CD4-positive, alpha-beta T cell treated with Interleukin-1 beta for 1 hour (primary cell): ENCODE measurements around the gene MAP1S.

Source experiments
- DNase-seq, 2 donors: peaks; one replicate each; pipeline ENCODE4 v3.0.0-alpha.2; 2020 to 2022

The MAP1S gene

GRCh38 chr19:17695198-17695597 lies 24.1 kb upstream of the MAP1S start:
- no peak for DNase-seq

DNA sequence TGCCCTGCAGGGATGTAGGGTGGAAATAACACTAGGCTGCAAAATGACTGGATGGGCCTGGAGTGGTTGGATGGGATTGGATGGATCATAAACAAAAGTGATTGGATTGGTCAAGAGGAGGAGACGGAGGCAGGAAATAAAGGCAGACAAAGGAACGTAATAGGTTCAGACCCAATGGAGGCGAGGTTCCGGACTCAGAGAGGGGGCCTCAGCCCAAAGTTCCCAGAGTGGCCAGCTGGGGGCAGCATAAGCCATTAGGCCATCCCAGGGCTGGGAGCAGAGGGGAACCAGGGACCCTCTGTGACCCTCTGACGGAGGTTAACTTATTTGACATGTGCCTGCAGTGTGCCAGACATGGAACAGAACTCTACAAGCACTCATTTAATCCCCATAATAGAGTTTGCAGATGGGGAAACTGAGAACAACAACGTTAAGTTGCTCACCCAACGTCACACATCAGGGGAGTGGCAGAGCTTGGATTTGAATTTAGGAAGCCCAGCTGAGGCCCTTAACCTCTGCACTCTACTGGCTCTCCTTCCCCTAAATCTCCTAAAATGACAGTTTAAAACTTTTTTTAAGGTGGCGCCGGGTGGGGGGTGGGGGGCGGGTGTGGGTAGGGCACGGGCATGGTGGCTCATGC lies 15.3 kb upstream of the MAP1S start:
- peak; percentile 63 to 71 for DNase-seq

GRCh38 chr19:17706750-17707181 lies 12.5 kb upstream of the MAP1S start:
- no peak for DNase-seq

- DNase-seq, result no peak
Observed at GRCh38 chr19:17711851-17712250, 7.4 kb upstream of the MAP1S start.

DNA sequence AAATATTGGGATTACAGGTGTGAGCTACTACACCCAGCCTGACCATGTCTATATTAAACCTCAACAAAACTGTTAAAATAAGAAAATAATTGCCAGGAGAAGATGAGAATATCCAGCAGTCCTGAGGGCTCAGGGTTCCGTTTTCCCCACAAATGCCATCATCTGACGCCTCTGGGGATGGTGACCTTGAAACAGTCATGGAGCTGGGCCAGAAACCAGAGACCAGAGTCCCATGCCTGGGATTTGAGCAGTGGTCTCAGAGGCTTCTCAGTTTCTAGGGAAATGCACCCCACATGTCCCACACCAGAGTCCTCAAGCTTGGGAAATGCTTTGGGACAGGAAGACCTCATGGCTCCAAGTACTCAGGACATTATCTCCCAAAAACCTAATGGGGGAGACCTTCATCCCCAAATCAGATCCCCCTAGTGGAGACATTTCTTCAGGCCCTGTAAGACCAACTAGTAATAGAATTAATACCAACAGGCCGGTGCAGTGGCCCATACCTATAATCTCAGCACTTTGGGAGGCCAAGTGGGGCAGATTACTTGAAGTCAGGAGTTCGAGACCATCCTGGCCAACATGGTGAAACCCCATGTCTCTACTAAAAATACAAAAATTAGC lies 2.9 kb upstream of the MAP1S start:
- DNase-seq, result no peak

- DNase-seq, result no peak
Observed at GRCh38 chr19:17718550-17718946, 732 bp upstream of the MAP1S start.

DNA sequence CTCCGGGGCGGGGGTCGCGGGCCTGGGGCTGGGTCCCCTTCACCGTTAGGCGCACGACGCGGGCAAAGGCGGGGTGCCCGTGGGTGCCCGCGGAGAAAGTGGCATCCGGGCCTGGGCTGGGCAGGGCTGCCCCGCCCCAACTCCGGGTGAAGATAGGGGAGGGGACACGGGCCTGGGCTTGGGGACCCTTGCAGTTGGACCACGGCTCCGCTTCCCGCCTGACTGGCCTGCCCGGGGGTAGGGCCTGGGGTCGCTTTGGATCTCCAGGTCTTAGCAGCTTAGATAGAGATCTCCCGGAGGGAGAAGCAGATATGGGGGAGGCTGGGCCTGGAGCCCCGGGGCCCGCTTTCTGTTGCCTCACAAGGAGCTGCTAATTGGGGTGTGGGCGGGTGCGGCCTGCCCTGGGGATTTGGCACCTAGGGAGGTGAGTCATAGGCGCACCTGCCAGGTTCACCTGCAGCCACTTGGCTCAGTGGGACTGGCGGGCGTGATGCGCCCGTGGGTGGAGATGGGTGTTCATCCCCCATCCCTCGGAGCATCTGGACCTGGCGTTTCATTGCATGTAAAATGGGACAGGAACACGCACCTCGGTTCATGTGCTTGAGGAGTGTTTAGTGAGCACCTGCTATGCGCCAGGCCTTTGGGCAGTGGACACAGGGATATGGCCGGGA lies 585 bp downstream of the MAP1S start:
- peak in 1 of 2 donors; percentile 6 for DNase-seq

DNA sequence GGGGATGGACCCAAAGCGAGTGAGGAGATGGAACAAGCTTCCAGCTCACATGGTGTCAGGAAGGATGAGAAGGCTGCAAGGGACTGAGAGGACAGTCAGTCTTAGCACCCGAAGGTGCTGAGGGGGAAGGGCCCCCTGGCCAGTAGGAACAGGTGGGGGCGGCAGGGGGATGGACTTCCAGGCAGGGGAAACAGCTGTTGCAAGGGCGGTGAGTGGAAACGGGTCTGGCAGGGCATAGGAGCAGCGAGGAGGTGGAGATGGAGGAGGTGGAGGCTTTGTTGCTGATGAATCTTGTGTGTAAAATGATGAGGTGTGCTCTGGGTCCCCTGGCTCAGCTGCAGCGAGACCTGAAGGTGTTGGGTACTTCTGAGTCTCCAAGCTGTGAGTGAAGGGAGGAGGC lies 1.2 kb downstream of the MAP1S start:
- no peak for DNase-seq

DNA sequence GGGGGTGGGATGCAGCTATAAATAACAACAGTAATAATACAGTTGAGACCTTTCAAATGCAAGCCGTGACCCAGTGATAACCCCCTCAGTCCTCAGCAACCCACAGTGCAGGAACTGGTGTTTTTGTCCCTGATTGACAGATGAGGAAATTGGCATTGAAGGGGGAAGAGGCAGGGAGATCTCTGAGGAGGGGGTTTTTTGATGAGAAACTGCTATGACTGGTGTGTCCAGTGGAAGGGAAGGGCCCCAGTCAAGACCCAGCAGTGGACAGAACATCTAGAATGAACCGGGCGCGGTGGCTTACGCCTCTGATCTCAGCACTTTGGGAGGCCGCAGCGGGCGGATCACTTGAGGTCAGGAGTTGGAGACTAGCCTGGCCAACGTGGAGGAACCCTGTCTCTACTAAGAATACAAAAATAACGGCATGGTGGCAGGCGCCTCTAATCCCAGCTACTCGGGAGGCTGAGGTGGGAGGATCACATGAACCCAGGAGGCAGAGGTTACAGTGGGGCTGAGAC lies 1.9 kb downstream of the MAP1S start:
- DNase-seq, result no peak

GRCh38 chr19:17721821-17722220 lies 2.5 kb downstream of the MAP1S start:
- DNase-seq, result peak in 1 of 2 donors; percentile 40

DNA sequence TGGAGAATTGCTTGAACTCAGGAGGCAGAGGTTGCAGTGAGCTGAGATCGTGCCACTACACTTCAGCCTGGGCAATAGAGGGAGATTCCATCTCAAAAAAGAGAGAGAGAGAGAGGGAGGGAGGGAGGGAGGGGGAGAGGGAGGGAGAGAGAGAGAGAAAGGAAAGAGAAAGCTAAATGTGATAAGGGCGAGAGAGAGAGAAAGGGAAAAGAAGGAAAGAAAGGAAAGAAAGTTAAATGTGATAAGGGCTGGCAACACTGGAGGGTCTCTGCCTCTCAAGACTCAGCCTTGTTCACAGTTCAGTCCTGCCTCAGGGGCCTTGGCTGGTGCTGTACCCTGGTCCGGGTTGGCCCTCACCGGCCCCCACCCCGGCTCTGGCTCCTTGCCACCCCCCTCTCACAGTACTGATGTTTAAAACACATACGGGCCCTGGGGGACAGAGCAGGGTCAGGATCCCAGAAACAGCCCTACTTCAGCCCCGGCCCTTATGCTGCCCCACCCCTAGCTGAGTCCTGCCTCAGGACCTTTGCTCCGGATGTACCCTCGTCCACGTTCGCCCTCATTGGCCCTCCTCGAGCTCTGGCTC lies 3.5 kb downstream of the MAP1S start:
- DNase-seq, result no peak

DNA sequence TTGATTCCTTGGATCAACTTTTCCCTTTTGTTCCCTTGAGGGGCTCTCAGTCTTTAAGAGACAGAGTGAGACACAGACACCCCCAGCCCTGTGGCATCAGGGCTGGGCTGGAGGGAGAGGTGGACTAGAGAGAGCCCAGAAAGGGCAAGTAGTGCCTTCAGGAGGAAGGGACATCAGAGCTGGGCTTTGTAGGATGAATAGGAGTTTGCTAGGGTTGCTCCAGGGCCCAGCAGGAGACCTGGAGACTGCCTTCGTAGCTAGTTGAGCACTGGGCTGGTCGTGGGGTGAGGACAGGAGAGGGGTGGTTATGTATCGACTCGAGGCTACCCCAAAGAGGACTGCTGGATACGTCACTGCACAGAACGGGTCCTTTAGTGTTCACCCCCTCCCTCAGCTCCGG lies 5.4 kb downstream of the MAP1S start:
- DNase-seq, result no peak

DNA sequence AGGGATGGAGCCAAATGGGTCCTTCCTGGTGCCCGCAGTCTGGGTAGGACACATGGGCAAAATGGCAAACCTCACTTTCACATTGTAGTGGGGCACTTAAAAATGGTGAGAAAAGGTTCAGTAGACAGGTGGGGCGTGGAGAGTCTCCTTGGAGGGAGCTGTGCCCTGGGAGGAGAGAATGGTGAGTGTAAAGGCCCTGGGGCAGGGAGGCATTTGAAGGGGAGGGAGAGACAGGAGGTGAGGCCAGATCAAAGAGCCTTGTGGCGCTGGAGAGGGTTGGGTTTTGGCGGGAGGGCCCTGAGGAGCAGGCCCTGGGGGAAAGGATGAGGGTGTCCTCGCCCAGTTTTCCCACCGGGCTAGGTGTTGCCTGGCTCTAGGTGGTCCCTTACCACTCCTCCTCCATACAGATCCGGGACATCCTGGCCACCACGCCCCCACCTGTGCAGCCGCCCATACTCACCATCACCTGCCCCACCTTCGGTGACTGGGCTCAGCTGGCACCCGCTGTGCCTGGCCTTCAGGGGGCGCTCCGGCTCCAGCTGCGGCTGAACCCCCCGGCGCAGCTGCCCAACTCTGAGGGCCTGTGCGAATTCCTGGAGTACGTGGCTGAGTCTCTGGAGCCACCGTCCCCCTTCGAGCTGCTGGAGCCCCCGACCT lies 6.3 kb downstream of the MAP1S start:
- no peak for DNase-seq

DNA sequence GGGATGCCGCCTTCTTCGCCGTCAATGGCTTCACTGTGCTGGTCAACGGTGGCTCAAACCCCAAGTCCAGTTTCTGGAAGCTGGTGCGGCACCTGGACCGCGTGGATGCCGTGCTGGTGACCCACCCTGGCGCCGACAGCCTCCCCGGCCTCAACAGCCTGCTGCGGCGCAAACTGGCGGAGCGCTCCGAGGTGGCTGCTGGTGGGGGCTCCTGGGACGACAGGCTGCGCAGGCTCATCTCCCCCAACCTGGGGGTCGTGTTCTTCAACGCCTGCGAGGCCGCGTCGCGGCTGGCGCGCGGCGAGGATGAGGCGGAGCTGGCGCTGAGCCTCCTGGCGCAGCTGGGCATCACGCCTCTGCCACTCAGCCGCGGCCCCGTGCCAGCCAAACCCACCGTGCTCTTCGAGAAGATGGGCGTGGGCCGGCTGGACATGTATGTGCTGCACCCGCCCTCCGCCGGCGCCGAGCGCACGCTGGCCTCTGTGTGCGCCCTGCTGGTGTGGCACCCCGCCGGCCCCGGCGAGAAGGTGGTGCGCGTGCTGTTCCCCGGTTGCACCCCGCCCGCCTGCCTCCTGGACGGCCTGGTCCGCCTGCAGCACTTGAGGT lies 7.0 kb downstream of the MAP1S start:
- no peak for DNase-seq

GRCh38 chr19:17726964-17727773 lies 7.9 kb downstream of the MAP1S start:
- DNase-seq, result no peak

DNA sequence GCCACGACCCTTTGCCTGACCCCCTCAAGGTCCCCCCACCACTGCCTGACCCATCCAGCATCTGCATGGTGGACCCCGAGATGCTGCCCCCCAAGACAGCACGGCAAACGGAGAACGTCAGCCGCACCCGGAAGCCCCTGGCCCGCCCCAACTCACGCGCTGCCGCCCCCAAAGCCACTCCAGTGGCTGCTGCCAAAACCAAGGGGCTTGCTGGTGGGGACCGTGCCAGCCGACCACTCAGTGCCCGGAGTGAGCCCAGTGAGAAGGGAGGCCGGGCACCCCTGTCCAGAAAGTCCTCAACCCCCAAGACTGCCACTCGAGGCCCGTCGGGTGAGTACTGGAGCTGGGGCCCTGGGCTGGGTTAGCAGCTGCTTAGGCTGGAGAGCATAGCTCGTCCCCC lies 8.6 kb downstream of the MAP1S start:
- no peak for DNase-seq

DNA sequence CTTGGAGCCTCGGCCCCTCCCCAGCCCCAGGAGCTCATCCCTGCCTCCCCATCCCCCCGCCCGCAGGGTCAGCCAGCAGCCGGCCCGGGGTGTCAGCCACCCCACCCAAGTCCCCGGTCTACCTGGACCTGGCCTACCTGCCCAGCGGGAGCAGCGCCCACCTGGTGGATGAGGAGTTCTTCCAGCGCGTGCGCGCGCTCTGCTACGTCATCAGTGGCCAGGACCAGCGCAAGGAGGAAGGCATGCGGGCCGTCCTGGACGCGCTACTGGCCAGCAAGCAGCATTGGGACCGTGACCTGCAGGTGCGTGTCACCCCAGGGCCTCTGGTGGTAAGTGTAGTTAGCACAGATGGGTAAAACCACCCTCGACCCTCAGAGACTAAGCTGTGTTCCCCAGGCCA lies 13.8 kb downstream of the MAP1S start:
- DNase-seq, result no peak

GRCh38 chr19:17734146-17734545 lies 14.9 kb downstream of the MAP1S start:
- no peak for DNase-seq

GRCh38 chr19:17735410-17735809 lies 16.1 kb downstream of the MAP1S start:
- no peak for DNase-seq

- no peak for DNase-seq
Observed at GRCh38 chr19:17737690-17738153, 18.4 kb downstream of the MAP1S start.

DNA sequence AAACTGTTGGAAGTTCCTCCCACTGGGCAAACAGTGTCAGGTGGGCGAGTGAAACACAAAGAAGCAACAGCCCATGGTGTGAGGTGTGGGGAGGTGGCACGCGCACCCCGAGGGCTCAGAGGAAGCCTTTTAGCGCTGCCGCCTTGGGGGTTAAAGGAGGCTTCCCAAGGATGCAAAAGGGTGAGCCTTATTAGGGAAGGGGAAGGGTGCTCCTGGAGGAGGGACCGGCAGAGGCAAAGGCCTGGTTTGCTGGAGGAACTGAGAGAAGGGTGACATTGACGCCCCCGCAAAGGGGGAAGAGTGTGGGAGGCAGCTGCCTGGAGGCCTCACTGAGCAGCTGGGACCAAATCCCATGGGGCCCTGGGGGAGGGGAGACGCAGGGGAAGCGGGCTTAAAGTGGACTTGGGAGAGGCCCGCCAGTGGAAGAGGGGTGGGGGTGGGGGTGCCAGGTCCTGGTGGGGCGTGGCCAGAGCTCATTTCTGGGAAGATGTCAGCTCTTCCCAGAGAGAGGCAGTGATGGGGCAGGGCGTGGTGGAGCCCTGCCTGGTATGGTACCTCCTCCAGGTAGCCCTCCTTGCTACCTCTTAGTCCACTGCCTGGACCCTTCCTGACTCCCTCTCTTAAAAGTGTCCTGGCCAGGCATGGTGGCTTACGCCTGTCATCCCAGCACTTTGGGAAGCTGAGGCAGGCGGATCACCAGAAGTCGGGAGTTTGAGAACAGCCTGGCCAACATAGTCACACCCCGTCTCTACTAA lies 20.0 kb downstream of the MAP1S start:
- DNase-seq, result peak in 1 of 2 donors; percentile 51
